WTC11 (cell line): ENCODE data around the gene MICU2. TPM values are rescaled to one million over a fixed set of nuclear protein-coding genes. Genes with fewer than 3 reads are reported as not detected.

Experiments used
- ATAC-seq: fragments of 200-7000 bp; cut with Tn5 transposase; 2 replicates; pipeline ENCODE4 v1.10.0; 2021; ENCODE audit warnings: mild to moderate bottlenecking, moderate library complexity
- CTCF ChIA-PET: fragments of 300-600 bp; sonication (Branson Sonifier 250); formaldehyde crosslinking; loops from one replicate; lab custom pipeline; 2021; ENCODE audit warnings: antibody characterized with exemption; lab: Charles Lee
- POLR2A ChIA-PET: fragments of 350-600 bp; sonication (Branson Sonifier 250); formaldehyde crosslinking; loops from one replicate; lab custom pipeline; 2021; ENCODE audit warnings: antibody characterized with exemption; lab: Charles Lee
- DNase-seq: peaks from one replicate; pipeline ENCODE4 v3.0.0; 2021; ENCODE audit warnings: low spot score
- H3K27ac Mint-ChIP-seq: 2 replicates; pipeline ENCODE4 v1.8.0; 2021; ENCODE audit warnings: mixed read lengths
- H3K27me3 Mint-ChIP-seq: 2 replicates; pipeline ENCODE4 v1.8.0; 2021; ENCODE audit warnings: low read depth, mild to moderate bottlenecking, moderate library complexity, mixed read lengths
- H3K36me3 Mint-ChIP-seq: 2 replicates; pipeline ENCODE4 v1.8.0; 2021; ENCODE audit warnings: mixed read lengths
- H3K4me1 Mint-ChIP-seq: 2 replicates; pipeline ENCODE4 v1.8.0; 2022; ENCODE audit warnings: mixed read lengths
- H3K4me3 Mint-ChIP-seq: 2 replicates; pipeline ENCODE4 v1.8.0; 2021; ENCODE audit warnings: mild to moderate bottlenecking, moderate library complexity, mixed read lengths
- H3K9me3 Mint-ChIP-seq: 2 replicates; pipeline ENCODE4 v1.8.0; 2021; ENCODE audit warnings: mixed read lengths
- CREB1 ChIP-seq: sonication (generic); formaldehyde crosslinking; IDR thresholded peaks from 2 replicates; pipeline ENCODE4 v1.8.0; 2023; ENCODE audit warnings: mild to moderate bottlenecking, missing genetic modification reagents
- CREM ChIP-seq: sonication (generic); formaldehyde crosslinking; IDR thresholded peaks from 2 replicates; pipeline ENCODE4 v1.8.1; 2022; ENCODE audit warnings: mild to moderate bottlenecking, missing genetic modification reagents, moderate library complexity
- ESRRA ChIP-seq: sonication (generic); formaldehyde crosslinking; IDR thresholded peaks from 2 replicates; pipeline ENCODE4 v1.8.1; 2022; ENCODE audit warnings: mild to moderate bottlenecking, missing genetic modification reagents, borderline replicate concordance
- FOXK1 ChIP-seq: sonication (generic); formaldehyde crosslinking; IDR thresholded peaks from 2 replicates; pipeline ENCODE4 v1.8.0; 2022; ENCODE audit warnings: mild to moderate bottlenecking, moderate library complexity, missing genetic modification reagents
- FOXP4 ChIP-seq: sonication (generic); formaldehyde crosslinking; IDR thresholded peaks from 2 replicates; pipeline ENCODE4 v1.8.0; 2022; ENCODE audit warnings: mild to moderate bottlenecking, missing genetic modification reagents
- JUN ChIP-seq: sonication (generic); formaldehyde crosslinking; IDR thresholded peaks from 2 replicates; pipeline ENCODE4 v1.8.0; 2023; ENCODE audit warnings: mild to moderate bottlenecking, missing genetic modification reagents
- MXD4 ChIP-seq: fragments of 250-450 bp; sonication (Bioruptor Pico); IDR thresholded peaks from 2 replicates; pipeline ENCODE4 v1.8.0; 2021; ENCODE audit warnings: mild to moderate bottlenecking, moderate library complexity, borderline replicate concordance
- MYBL2 ChIP-seq: sonication (generic); formaldehyde crosslinking; IDR thresholded peaks from 2 replicates; pipeline ENCODE4 v1.8.1; 2023; ENCODE audit warnings: mild to moderate bottlenecking, moderate library complexity, missing genetic modification reagents
- NFATC4 ChIP-seq: fragments of 250-450 bp; sonication (Bioruptor Pico); IDR thresholded peaks from 2 replicates; pipeline ENCODE4 v1.9.0; 2021; ENCODE audit warnings: mild to moderate bottlenecking
- NFYB ChIP-seq: sonication (generic); formaldehyde crosslinking; conservative IDR thresholded peaks from 2 replicates; pipeline ENCODE4 v1.8.0; 2022; ENCODE audit warnings: low read depth, missing genetic modification reagents
- NR1H2 ChIP-seq: sonication (generic); formaldehyde crosslinking; IDR thresholded peaks from 2 replicates; pipeline ENCODE4 v1.9.0; 2021; ENCODE audit warnings: mild to moderate bottlenecking, moderate library complexity, missing genetic modification reagents
- NR3C1 ChIP-seq: sonication (generic); formaldehyde crosslinking; conservative IDR thresholded peaks from 2 replicates; pipeline ENCODE4 v1.8.1; 2023; ENCODE audit warnings: low read depth, mild to moderate bottlenecking, missing genetic modification reagents
- PRRX2 ChIP-seq: fragments of 250-450 bp; sonication (Bioruptor Pico); IDR thresholded peaks from 2 replicates; pipeline ENCODE4 v1.8.0; 2021; ENCODE audit warnings: mild to moderate bottlenecking
- SMAD3 ChIP-seq: sonication (generic); formaldehyde crosslinking; IDR thresholded peaks from 2 replicates; pipeline ENCODE4 v1.8.0; 2022; ENCODE audit warnings: missing genetic modification reagents, mild to moderate bottlenecking, borderline replicate concordance
- TP53 ChIP-seq: sonication (generic); formaldehyde crosslinking; IDR thresholded peaks from 2 replicates; pipeline ENCODE4 v1.8.1; 2023; ENCODE audit warnings: mild to moderate bottlenecking, missing genetic modification reagents
- ZNF138 ChIP-seq: sonication (generic); formaldehyde crosslinking; conservative IDR thresholded peaks from 2 replicates; pipeline ENCODE4 v1.8.1; 2022; ENCODE audit warnings: mild to moderate bottlenecking, moderate library complexity, missing genetic modification reagents
- ZNF232 ChIP-seq: sonication (generic); formaldehyde crosslinking; IDR thresholded peaks from 2 replicates; pipeline ENCODE4 v1.8.0; 2022; ENCODE audit warnings: mild to moderate bottlenecking, missing genetic modification reagents
- ZNF416 ChIP-seq: fragments of 250-450 bp; sonication (Bioruptor Pico); IDR thresholded peaks from 2 replicates; pipeline ENCODE4 v1.9.0; 2021; ENCODE audit warnings: mild to moderate bottlenecking, inconsistent platforms
- ZNF512 ChIP-seq: sonication (generic); formaldehyde crosslinking; IDR thresholded peaks from 2 replicates; pipeline ENCODE4 v1.8.1; 2022; ENCODE audit warnings: missing genetic modification reagents, borderline replicate concordance
- ZNF532 ChIP-seq: fragments of 250-450 bp; sonication (Bioruptor Pico); IDR thresholded peaks from 2 replicates; pipeline ENCODE4 v1.9.0; 2021; ENCODE audit warnings: mild to moderate bottlenecking, borderline replicate concordance
- total RNA-seq: library from RNA; stranded (reverse); gene quantifications from 3 replicates; pipeline ENCODE4 v1.2.3, GENCODE V29; 2021
- TF ChIP-seq, protein P1 (sequence below): sonication (generic); formaldehyde crosslinking; conservative IDR thresholded peaks from 2 replicates; pipeline ENCODE4 v1.8.1; 2023; ENCODE audit warnings: mild to moderate bottlenecking, low read depth, missing genetic modification reagents, moderate library complexity
- TF ChIP-seq, protein P2 (sequence below): fragments of 250-450 bp; sonication (Bioruptor Pico); IDR thresholded peaks from 2 replicates; pipeline ENCODE4 v1.9.0; 2021; ENCODE audit warnings: mild to moderate bottlenecking

MICU2 gene
- total RNA-seq, 1 experiment from 2014 or later: 33.8 TPM

DNA sequence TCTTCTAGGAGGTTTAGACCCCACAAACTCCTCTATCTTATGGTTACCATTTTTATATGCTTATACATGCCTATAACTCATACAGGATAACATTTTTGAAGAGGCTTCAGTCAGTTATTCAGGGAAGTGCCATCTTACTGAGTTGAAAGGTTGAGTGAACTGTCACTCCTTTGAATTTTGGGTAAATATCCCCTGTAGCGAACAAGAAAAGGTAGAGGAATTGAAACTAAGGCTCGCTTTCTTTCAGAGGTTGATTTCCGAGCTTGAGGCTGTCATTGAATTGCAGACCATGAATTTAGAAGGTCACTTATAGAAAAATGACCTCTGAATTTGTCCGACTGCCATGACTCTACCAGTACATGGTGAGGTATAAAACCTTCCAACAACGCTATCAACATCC is 35.1 kb downstream of the MICU2 start:
- Mint-ChIP-seq H3K4me1 (peaks cover 22% of the 10 kb centered on the region), H3K27me3 (no peaks in the 10 kb centered on the region), H3K36me3 (peaks cover 17% of the 10 kb centered on the region), H3K4me3 (no peak overlapping the region), H3K9me3 (no peaks in the 10 kb centered on the region), H3K27ac (no peak overlapping the region)
- DNase-seq: no peak
- TF ChIP-seq, protein P1, sequence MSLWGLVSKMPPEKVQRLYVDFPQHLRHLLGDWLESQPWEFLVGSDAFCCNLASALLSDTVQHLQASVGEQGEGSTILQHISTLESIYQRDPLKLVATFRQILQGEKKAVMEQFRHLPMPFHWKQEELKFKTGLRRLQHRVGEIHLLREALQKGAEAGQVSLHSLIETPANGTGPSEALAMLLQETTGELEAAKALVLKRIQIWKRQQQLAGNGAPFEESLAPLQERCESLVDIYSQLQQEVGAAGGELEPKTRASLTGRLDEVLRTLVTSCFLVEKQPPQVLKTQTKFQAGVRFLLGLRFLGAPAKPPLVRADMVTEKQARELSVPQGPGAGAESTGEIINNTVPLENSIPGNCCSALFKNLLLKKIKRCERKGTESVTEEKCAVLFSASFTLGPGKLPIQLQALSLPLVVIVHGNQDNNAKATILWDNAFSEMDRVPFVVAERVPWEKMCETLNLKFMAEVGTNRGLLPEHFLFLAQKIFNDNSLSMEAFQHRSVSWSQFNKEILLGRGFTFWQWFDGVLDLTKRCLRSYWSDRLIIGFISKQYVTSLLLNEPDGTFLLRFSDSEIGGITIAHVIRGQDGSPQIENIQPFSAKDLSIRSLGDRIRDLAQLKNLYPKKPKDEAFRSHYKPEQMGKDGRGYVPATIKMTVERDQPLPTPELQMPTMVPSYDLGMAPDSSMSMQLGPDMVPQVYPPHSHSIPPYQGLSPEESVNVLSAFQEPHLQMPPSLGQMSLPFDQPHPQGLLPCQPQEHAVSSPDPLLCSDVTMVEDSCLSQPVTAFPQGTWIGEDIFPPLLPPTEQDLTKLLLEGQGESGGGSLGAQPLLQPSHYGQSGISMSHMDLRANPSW: no peak
- no peak for TF ChIP-seq MXD4 (CRISPR knock-in tag)
- TF ChIP-seq ZNF532 (CRISPR knock-in tag): no peak
- TF ChIP-seq NFYB: no peak
- no peak for TF ChIP-seq CREB1 (CRISPR knock-in tag)
- TF ChIP-seq PRRX2 (CRISPR knock-in tag): no peak
- TF ChIP-seq TP53 (CRISPR knock-in tag): no peak
- no peak for TF ChIP-seq ESRRA (CRISPR knock-in tag)
- TF ChIP-seq FOXK1: no peak
- no peak for TF ChIP-seq NR1H2
- TF ChIP-seq NR3C1 (CRISPR knock-in tag): no peak
- no peak for TF ChIP-seq ZNF416 (CRISPR knock-in tag)
- no peak for TF ChIP-seq ZNF232 (CRISPR knock-in tag)
- POLR2A ChIA-PET: no interaction called here
- CTCF ChIA-PET: interaction anchor here (1.3 kb wide), 1 partner anchor 11 kb away, joined by 4 read pairs; no protein-coding TSS in a partner anchor
- no peak for ATAC-seq

- H3K27me3 Mint-ChIP-seq: no peaks in the 10 kb centered on the region
- ChIA-PET POLR2A (no interaction called here), CTCF (interaction anchor here (1.3 kb wide), 1 partner anchor 10 kb away, joined by 4 read pairs; no protein-coding TSS in a partner anchor)
- H3K27ac Mint-ChIP-seq: no peak overlapping the region
- peaks cover 27% of the 10 kb centered on the region for H3K36me3 Mint-ChIP-seq
- DNase-seq (no peak), ATAC-seq (no peak)
- no peak for TF ChIP-seq CREM (CRISPR knock-in tag)
- no peak for TF ChIP-seq ZNF512 (CRISPR knock-in tag)
- TF ChIP-seq FOXK1: no peak
- no peak overlapping the region for H3K4me3 Mint-ChIP-seq
- peaks cover 14% of the 10 kb centered on the region for H3K4me1 Mint-ChIP-seq
- peaks cover 6% of the 10 kb centered on the region; the same call in 1 of the 2 replicates for H3K9me3 Mint-ChIP-seq
Measured at GRCh38 chr13:21567714-21568113, 36.3 kb downstream of the MICU2 start.

- no peaks in the 10 kb centered on the region for H3K27me3 Mint-ChIP-seq
- no peak overlapping the region for H3K4me3 Mint-ChIP-seq
- POLR2A ChIA-PET: no interaction called here
- H3K9me3 Mint-ChIP-seq: peaks cover 14% of the 10 kb centered on the region
- H3K4me1 Mint-ChIP-seq: peaks cover 8% of the 10 kb centered on the region
- DNase-seq (peak; percentile 15), ATAC-seq (peak; percentile 65; the same call in 1 of the 2 replicates)
- TF ChIP-seq FOXP4 (CRISPR knock-in tag): no peak
- no peak for TF ChIP-seq NFATC4
- no peak for TF ChIP-seq ZNF138 (CRISPR knock-in tag)
- TF ChIP-seq SMAD3 (CRISPR knock-in tag): no peak
- no peak for TF ChIP-seq JUN
- TF ChIP-seq, protein P2, sequence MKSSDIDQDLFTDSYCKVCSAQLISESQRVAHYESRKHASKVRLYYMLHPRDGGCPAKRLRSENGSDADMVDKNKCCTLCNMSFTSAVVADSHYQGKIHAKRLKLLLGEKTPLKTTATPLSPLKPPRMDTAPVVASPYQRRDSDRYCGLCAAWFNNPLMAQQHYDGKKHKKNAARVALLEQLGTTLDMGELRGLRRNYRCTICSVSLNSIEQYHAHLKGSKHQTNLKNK (CRISPR knock-in tag): no peak
- no peak for TF ChIP-seq MYBL2 (CRISPR knock-in tag)
- no peak overlapping the region for H3K27ac Mint-ChIP-seq
- peaks cover 15% of the 10 kb centered on the region for H3K36me3 Mint-ChIP-seq
- CTCF ChIA-PET: interaction anchor here (0.5 to 1.5 kb wide), 17 partner anchors 9 to 119 kb away, joined by 3 to 5 read pairs (median 4); partner anchors contain the start of gene MICU2
Measured at GRCh38 chr13:21557995-21558394, 46.0 kb downstream of the MICU2 start.
